ENCODE data around the gene IRS4. TPM values are rescaled to one million over a fixed set of nuclear protein-coding genes. Genes with fewer than 3 reads are reported as not detected.
A peak's percentile ranks its signal among the peaks of the same experiment; 100 is the strongest.

IRS4 gene
- total and polyA plus RNA-seq, 2 of the 8 experiments (the other 6 are each of a cell fraction or from before 2014, with no cell fraction given), result 3.8 to 14.1 TPM

GRCh38 chrX:108726748-108727147 is 9.6 kb downstream of the IRS4 start:
- Histone ChIP-seq H3K14ac (ENCODE audit: insufficient read length) (no peak overlapping the region), H4K5ac (ENCODE audit: insufficient read length, low read depth, low read length) (no peak overlapping the region), H3K4ac (replicated peaks; ENCODE audit: insufficient read length, low read depth, low read length) (no peak overlapping the region), H3K27me3 (replicated peaks in 1 of 4; ENCODE audit: control insufficient read depth in 3 of 4, extremely low read depth in 1 of 4, insufficient read depth in 3 of 4, low read length in 3 of 4) (no peaks in the 10 kb centered on the region), H4K20me1 (replicated peaks in 1 of 2; ENCODE audit: control insufficient read depth in 1 of 2, insufficient read depth in 2 of 2, low read length in 2 of 2) (no peaks in the 10 kb centered on the region), H2BK15ac (ENCODE audit: low read length) (no peak overlapping the region), H4K91ac (replicated peaks; ENCODE audit: insufficient read length, low read length) (no peak overlapping the region), H2BK120ac (replicated peaks; ENCODE audit: low read depth, low read length) (no peak overlapping the region), H3K79me1 (ENCODE audit: low read depth, low read length) (no peaks in the 10 kb centered on the region), H2BK20ac (ENCODE audit: low read length) (no peak overlapping the region), H2BK12ac (ENCODE audit: low read depth, low read length) (peak overlapping the region; percentile 68; the same call in 1 of the 2 replicates), H3K4me3 (ENCODE audit: extremely low read depth in 1 of 4, insufficient read depth in 2 of 4, low read depth in 3 of 4, low read length in 4 of 4) (no peak overlapping the region), H3K79me2 (ENCODE audit: control insufficient read depth in 1 of 2, insufficient read depth in 2 of 2, low read length in 2 of 2) (peaks cover 0 to 7% of the 10 kb centered on the region in 2 experiments; a peak in 2 of 4 replicates), H2AK5ac (ENCODE audit: low read depth, low read length) (no peak overlapping the region), H3K9me3 (ENCODE audit: insufficient read depth in 2 of 2, low read depth in 1 of 2, low read length in 1 of 2) (no peaks in the 10 kb centered on the region), H3K4me1 (replicated peaks in 1 of 4; ENCODE audit: control insufficient read depth in 3 of 4, insufficient read depth in 4 of 4, low read length in 3 of 4) (peaks cover 2 to 15% (median 5%) of the 10 kb centered on the region in 4 experiments; a peak in 4 of 7 replicates), H3K56ac (replicated peaks; ENCODE audit: insufficient read length, low read depth, low read length) (no peak overlapping the region), H3K27ac (ENCODE audit: low read depth, low read length) (no peak overlapping the region), H3K23ac (ENCODE audit: insufficient read length) (no peak overlapping the region), H3K36me3 (ENCODE audit: control insufficient read depth in 2 of 4, insufficient read depth in 4 of 4, low read length in 3 of 4) (no peaks in the 10 kb centered on the region; a peak in 1 of 8 replicates), H2AFZ (ENCODE audit: low read length) (no peak overlapping the region), H2BK5ac (ENCODE audit: low read depth, low read length) (no peak overlapping the region), H4K8ac (ENCODE audit: extremely low read depth, insufficient read depth, low read length) (no peak overlapping the region), H3K23me2 (ENCODE audit: low read depth, low read length) (no peaks in the 10 kb centered on the region), H3K4me2 (ENCODE audit: insufficient read depth in 1 of 2, low read depth in 2 of 2, low read length in 2 of 2) (no peak overlapping the region), H3K18ac (ENCODE audit: extremely low read depth, low read length) (no peak overlapping the region), H3K9ac (replicated peaks in 1 of 4; ENCODE audit: extremely low read depth in 1 of 4, low read depth in 3 of 4, low read length in 3 of 4) (no peak overlapping the region)
- ChIA-PET CTCF (ENCODE audit: partially characterized antibody) (interaction anchor here (1.6 kb wide), 1 partner anchor 8 kb away, joined by 7 read pairs; no protein-coding TSS in a partner anchor), POLR2A (ENCODE audit: partially characterized antibody) (no interaction called here)
- 86% methylated on average over 3 of the region's 3 CpGs; no CpG with 5 or more reads in 1 of the 2 experiments for WGBS, 2 experiments (ENCODE audit: extremely low coverage in 1 of 2, insufficient coverage in 1 of 2, insufficient read length in 1 of 2, insufficient replicate concordance in 2 of 2, low coverage in 1 of 2, low lambda C conversion rate in 2 of 2, missing lambda C conversion rate in 1 of 2)
- no peak for FAIRE-seq
- TF ChIP-seq ATF3 (IDR thresholded peaks at IDR 0.05; ENCODE audit: insufficient read depth, low read depth, low read length) (no peak), BCL11A (IDR thresholded peaks at IDR 0.05; ENCODE audit: low read depth in 2 of 2, low read length in 2 of 2) (no peak), EZH2 (IDR thresholded peaks at IDR 0.05; ENCODE audit: low read depth, low read length, severe bottlenecking) (no peak), JUN (IDR thresholded peaks at IDR 0.05; ENCODE audit: low read depth, low read length) (no peak), POLR2A (IDR thresholded peaks at IDR 0.05; ENCODE audit: control extremely low read depth in 1 of 2, low read depth in 2 of 2, low read length in 2 of 2) (no peak)
- DNase-seq (ENCODE audit: low read depth in 1 of 2, low spot score in 2 of 2), result no peak

All from H1 (cell line).